ENCODE data around the gene PLXNB3.

PLXNB3 gene

GRCh38 chrX:153791104-153791852 is 27.2 kb downstream of the PLXNB3 start:
- no peak for DNase-seq (ENCODE audit: low read depth in 2 of 2)

- no peak for DNase-seq (ENCODE audit: low read depth in 2 of 2)
These were observed 28.3 kb downstream of the PLXNB3 start for GRCh38 chrX:153792368-153792767.

- no peak for DNase-seq (ENCODE audit: low read depth in 2 of 2)
These were observed 29.2 kb downstream of the PLXNB3 start for GRCh38 chrX:153793291-153793690.

- peak; percentile 84 to 86 for DNase-seq (ENCODE audit: low read depth in 2 of 2)
These were observed 30.2 kb downstream of the PLXNB3 start, which contains the start of the genes IDH3G and SSR4 for GRCh38 chrX:153794018-153794896. Gene IDH3G (minus strand): TSS chrX:153794375. CDS start chrX:153794326, 49 bp downstream. Gene SSR4 (plus strand): TSS chrX:153794668. CDS start chrX:153794688, 20 bp downstream.

GRCh38 chrX:153794897-153795816 is 31.1 kb downstream of the PLXNB3 start:
- DNase-seq (ENCODE audit: low read depth in 2 of 2), result no peak

GRCh38 chrX:153797415-153798015 is 33.5 kb downstream of the PLXNB3 start:
- no peak for DNase-seq (ENCODE audit: low read depth in 2 of 2)

GRCh38 chrX:153799326-153799725 is 35.3 kb downstream of the PLXNB3 start:
- DNase-seq (ENCODE audit: low read depth in 2 of 2), result no peak

GRCh38 chrX:153800177-153800722 is 36.2 kb downstream of the PLXNB3 start:
- no peak for DNase-seq (ENCODE audit: low read depth in 2 of 2)

- DNase-seq (ENCODE audit: low read depth in 2 of 2), result no peak
These were observed 36.7 kb downstream of the PLXNB3 start for GRCh38 chrX:153800746-153801145.

- DNase-seq (ENCODE audit: low read depth in 2 of 2), result no peak
These were observed 37.6 kb downstream of the PLXNB3 start for GRCh38 chrX:153801669-153802068.

- DNase-seq (ENCODE audit: low read depth in 2 of 2), result no peak
These were observed 38.5 kb downstream of the PLXNB3 start for GRCh38 chrX:153802513-153803045.

GRCh38 chrX:153803211-153804099 is 39.4 kb downstream of the PLXNB3 start:
- no peak for DNase-seq (ENCODE audit: low read depth in 2 of 2)

- DNase-seq (ENCODE audit: low read depth in 2 of 2), result no peak
These were observed 40.1 kb downstream of the PLXNB3 start for GRCh38 chrX:153804100-153804595.

GRCh38 chrX:153804621-153805020 is 40.6 kb downstream of the PLXNB3 start:
- no peak for DNase-seq (ENCODE audit: low read depth in 2 of 2)

GRCh38 chrX:153805436-153805835 is 41.4 kb downstream of the PLXNB3 start:
- DNase-seq (ENCODE audit: low read depth in 2 of 2), result no peak

GRCh38 chrX:153806999-153807575 is 43.0 kb downstream of the PLXNB3 start:
- no peak for DNase-seq (ENCODE audit: low read depth in 2 of 2)

- DNase-seq (ENCODE audit: low read depth in 2 of 2), result no peak
These were observed 43.9 kb downstream of the PLXNB3 start for GRCh38 chrX:153807976-153808375.

- no peak for DNase-seq (ENCODE audit: low read depth in 2 of 2)
These were observed 48.2 kb downstream of the PLXNB3 start for GRCh38 chrX:153812220-153812619.

GRCh38 chrX:153813161-153813560 is 49.1 kb downstream of the PLXNB3 start:
- no peak for DNase-seq (ENCODE audit: low read depth in 2 of 2)
